Neuron (in vitro differentiated cells): Measurements from ENCODE around the gene TP73.

Source experiments
- H2AFZ ChIP-seq: one replicate; pipeline ENCODE4 v1.6.1; 2013; ENCODE audit warnings: low read depth, mild to moderate bottlenecking, inconsistent platforms, low read length, moderate library complexity
- H3K27me3 ChIP-seq: one replicate; pipeline ENCODE4 v1.6.1; 2013; ENCODE audit warnings: low read length; ENCODE audit not compliant: insufficient read depth
- H3K36me3 ChIP-seq: one replicate; pipeline ENCODE4 v1.6.1; 2013; ENCODE audit warnings: low read length; ENCODE audit not compliant: insufficient read depth
- H3K4me1 ChIP-seq: one replicate; pipeline ENCODE4 v1.6.1; 2013; ENCODE audit warnings: low read length; ENCODE audit not compliant: insufficient read depth
- H3K4me3 ChIP-seq: 2 replicates; pipeline ENCODE4 v1.5.1; 2013; ENCODE audit warnings: mild to moderate bottlenecking, low read length, moderate library complexity
- H3K9me3 ChIP-seq: one replicate; pipeline ENCODE4 v1.6.1; 2013; ENCODE audit warnings: low read length

Gene TP73

DNA sequence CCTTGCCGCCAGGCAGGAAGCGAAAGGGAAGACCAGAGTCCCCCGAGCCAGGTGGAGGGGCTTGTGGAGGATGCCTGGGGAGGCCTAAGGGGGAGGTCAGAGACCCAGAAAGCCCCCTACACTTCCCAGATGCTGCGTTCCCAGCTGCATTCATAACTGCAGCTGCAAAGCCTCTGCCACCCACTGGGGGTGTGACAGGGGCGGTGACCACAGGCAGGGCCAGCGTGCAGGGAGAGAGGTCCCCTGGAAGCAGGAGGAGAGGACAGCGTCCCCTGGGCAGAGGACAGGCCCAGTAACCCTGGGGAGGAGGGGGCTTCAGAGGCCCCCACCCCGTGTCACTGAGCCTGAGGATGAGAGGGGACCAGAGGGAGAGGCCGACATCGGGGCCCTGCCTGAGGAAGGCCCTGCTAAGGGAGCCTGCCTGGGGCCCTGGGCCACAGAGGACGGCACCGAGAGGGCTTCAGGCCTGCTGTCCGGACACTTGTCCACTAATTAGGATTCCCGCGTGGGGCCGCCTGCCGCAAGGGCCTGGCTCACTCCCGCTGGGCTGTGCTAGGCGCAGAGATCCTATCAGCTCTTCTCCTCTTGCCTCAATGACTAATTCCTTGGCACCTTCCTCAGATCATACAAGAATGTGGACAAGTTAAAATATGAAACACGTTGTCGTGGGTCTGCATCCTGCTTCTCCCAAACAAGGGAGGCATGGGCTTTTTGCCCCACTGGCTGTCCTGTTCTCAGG, 50.8 kb downstream of the TP73 start:
- Histone ChIP-seq H2AFZ (no peak overlapping the region), H3K4me3 (no peak overlapping the region), H3K36me3 (no peaks in the 10 kb centered on the region), H3K4me1 (peaks cover 10% of the 10 kb centered on the region), H3K27me3 (peaks cover 56% of the 10 kb centered on the region), H3K9me3 (no peaks in the 10 kb centered on the region)

DNA sequence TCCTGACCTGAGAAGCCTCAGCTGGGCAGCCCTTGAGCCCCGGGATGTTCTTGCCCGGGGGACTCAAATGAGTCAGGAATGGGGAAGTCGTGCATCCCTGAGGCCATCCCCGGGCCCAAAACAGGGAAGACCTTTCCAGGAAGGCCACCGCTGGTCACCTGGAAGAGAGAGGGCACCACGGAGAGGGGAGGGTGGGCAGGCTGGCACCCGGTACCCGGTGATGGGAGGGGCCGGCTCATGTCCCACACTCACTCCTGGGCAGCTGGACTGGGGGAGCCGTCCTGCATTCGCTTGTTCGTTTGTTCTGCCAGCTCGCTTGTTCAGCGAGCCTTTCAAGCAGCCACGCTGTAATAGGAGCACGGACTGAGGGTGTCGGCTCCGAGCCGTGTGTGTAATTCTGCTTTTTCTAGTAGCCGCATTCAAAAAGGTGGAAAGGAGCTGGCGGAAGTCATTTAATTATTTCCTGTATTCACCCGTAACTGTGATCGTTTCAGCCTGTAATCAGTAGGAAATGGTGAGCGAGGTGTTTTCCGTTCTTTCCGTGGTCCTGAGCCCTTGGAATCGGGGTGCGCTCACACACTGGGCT, 51.6 kb downstream of the TP73 start:
- Histone ChIP-seq H3K4me3 (no peak overlapping the region), H3K36me3 (no peaks in the 10 kb centered on the region), H2AFZ (no peak overlapping the region), H3K9me3 (no peaks in the 10 kb centered on the region), H3K4me1 (peaks cover 10% of the 10 kb centered on the region), H3K27me3 (peaks cover 57% of the 10 kb centered on the region)

DNA sequence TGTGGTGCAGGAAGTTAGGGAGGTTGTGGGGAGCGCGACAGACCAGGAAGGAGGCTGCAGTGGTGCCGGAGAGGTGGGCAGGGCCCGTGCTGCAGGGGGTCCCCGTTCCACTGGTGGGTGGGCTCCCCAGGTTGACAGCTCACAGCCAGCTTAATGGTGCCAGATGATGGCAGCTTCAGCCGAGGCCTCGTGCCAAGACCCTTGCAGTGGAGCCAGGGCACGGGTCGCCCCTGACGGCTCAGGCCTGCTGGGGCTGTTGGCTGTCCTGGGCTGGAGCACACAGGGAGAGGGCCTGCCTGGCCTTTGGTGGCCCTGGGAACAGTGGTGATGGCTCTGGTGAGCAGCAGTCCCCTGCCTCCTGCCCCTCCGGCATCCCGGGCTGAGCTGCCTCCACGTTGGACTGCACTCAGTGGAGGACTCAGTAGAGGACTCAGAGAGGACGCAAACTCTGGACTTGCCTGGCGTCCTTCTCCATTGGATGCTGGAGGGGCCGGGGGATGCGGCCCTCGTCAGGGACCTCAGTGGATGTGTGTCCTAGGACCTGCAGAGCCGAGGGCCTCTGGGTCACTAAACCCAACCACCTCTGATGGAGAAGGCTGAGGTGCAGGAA, 53.1 kb downstream of the TP73 start:
- H3K36me3 ChIP-seq, result no peaks in the 10 kb centered on the region
- H3K9me3 ChIP-seq, result no peaks in the 10 kb centered on the region
- no peak overlapping the region for H2AFZ ChIP-seq
- H3K27me3 ChIP-seq, result peaks cover 56% of the 10 kb centered on the region
- H3K4me3 ChIP-seq, result no peak overlapping the region
- H3K4me1 ChIP-seq, result peaks cover 10% of the 10 kb centered on the region

DNA sequence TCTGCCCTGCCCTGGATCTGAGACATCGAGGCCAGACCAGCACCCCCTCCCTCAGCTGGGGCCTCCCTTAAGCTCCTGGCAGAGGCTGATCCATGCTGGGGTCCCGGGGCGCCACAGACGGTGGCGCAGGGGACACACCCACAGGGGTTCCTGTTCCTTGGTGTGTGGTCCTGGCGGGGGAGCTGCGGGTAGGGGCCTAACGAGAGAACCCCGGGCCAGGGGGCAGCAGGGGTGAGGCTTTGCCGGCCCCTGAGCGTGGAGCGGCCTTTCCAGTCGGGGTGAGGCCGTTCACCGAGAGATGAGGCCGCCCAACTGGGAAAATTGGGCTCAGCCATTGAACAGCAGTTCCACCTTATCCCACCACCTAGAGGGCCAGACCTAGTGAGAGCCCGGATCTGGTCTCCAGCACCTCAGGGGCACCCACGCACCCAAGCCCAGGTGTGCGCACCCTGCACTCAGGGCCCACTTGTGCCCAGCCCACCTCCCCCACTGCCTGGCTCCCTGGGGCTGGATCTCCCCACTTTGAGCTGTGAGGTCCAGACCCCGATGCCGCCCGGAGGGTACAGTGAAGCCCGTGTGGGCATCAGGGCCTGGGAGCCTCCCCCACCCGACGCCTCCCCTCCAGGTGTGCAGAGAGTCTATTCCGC, 54.5 kb downstream of the TP73 start:
- no peak overlapping the region for H2AFZ ChIP-seq
- no peak overlapping the region for H3K4me3 ChIP-seq
- H3K9me3 ChIP-seq, result no peaks in the 10 kb centered on the region
- H3K27me3 ChIP-seq, result peaks cover 66% of the 10 kb centered on the region
- peaks cover 10% of the 10 kb centered on the region for H3K4me1 ChIP-seq
- H3K36me3 ChIP-seq, result no peaks in the 10 kb centered on the region

DNA sequence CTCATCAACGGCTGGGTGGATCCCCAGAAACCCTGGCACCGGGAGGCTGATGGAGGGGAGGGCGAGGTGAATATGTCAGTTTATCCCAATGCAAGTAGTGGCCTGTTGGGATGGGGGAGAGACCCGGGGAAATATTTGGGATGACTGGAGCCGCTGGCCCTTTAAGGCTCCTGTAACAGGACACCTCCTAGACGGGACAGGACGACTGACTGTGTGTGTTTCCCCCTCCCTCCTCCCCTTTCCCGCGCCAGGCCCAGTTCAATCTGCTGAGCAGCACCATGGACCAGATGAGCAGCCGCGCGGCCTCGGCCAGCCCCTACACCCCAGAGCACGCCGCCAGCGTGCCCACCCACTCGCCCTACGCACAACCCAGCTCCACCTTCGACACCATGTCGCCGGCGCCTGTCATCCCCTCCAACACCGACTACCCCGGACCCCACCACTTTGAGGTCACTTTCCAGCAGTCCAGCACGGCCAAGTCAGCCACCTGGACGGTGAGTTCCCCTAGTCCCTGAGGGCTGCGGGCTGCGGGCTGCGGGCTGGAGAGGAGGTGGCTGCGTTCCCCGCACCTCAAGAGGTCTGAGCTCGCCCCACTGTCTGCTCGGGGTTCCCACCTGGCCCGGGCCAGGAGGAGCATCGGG, 55.1 kb downstream of the TP73 start:
- no peaks in the 10 kb centered on the region for H3K36me3 ChIP-seq
- H3K9me3 ChIP-seq, result no peaks in the 10 kb centered on the region
- no peak overlapping the region for H2AFZ ChIP-seq
- no peak overlapping the region for H3K4me3 ChIP-seq
- peaks cover 72% of the 10 kb centered on the region for H3K27me3 ChIP-seq
- peaks cover 10% of the 10 kb centered on the region for H3K4me1 ChIP-seq

DNA sequence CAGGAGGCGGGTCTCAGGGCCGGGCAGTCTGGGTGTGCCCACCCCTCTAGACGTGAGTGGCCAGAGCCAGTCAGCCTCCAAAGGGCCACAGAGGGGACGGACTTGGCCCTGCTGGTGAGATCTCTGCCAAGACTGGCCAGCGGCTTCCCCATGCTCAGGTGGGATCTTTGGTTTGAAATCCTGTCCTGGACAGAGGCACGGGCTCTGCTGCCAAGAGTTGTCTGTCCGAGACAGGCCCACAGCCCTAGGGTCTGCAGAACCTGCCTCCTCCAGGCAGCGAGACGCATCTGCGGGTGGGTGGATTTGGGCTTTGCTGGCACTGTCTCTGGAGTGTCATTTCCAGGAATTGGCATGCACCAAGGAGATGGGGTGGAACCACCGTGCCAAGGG, 55.6 kb downstream of the TP73 start:
- H3K4me3 ChIP-seq, result no peak overlapping the region
- H2AFZ ChIP-seq, result no peak overlapping the region
- peaks cover 7% of the 10 kb centered on the region for H3K4me1 ChIP-seq
- H3K27me3 ChIP-seq, result peaks cover 75% of the 10 kb centered on the region
- no peaks in the 10 kb centered on the region for H3K36me3 ChIP-seq
- H3K9me3 ChIP-seq, result no peaks in the 10 kb centered on the region

DNA sequence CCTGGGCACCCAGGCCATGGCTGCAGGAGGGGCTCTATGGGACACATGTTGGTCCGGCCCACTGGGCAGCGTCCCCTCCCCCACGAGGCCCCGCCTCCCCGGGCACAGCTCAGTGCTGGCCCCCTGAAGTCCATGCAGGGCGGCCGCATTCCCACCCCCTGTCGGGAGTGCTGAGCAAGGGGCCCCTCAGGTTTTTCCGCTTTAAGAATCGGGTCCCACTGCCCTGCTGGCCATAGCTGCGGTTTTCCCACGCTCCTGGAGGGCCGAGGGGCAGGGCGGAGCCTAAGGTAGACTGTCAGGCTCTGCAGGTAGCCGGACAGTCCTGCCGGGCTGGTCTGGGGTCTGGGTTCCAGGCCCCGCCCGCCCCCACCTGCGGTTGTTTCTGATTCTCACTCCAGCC, 56.5 kb downstream of the TP73 start:
- no peak overlapping the region for H3K4me3 ChIP-seq
- no peaks in the 10 kb centered on the region for H3K4me1 ChIP-seq
- no peaks in the 10 kb centered on the region for H3K36me3 ChIP-seq
- no peaks in the 10 kb centered on the region for H3K9me3 ChIP-seq
- no peak overlapping the region for H2AFZ ChIP-seq
- H3K27me3 ChIP-seq, result peaks cover 75% of the 10 kb centered on the region

DNA sequence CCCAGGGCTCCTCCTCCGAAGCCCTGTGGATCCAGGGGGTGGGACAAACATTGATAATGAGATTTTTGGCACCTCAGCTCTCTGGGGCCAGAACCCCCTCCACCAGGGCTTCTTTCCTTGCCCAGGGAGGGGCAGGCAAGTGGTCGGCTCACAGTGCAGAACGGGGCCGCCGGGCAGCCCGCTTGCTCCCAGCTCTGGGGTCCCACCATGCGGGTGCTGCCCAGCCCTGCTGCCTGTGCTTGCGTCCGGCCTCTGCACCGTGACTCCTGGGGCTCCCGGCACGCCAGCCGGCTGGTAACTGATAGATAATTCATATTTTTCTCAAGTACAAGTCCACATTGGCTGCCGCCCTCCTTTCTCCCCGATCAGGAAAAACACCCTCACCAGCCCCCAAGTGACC, 57.9 kb downstream of the TP73 start:
- no peak overlapping the region for H3K4me3 ChIP-seq
- no peak overlapping the region for H2AFZ ChIP-seq
- peaks cover 81% of the 10 kb centered on the region for H3K27me3 ChIP-seq
- no peaks in the 10 kb centered on the region for H3K9me3 ChIP-seq
- H3K36me3 ChIP-seq, result no peaks in the 10 kb centered on the region
- H3K4me1 ChIP-seq, result no peaks in the 10 kb centered on the region

DNA sequence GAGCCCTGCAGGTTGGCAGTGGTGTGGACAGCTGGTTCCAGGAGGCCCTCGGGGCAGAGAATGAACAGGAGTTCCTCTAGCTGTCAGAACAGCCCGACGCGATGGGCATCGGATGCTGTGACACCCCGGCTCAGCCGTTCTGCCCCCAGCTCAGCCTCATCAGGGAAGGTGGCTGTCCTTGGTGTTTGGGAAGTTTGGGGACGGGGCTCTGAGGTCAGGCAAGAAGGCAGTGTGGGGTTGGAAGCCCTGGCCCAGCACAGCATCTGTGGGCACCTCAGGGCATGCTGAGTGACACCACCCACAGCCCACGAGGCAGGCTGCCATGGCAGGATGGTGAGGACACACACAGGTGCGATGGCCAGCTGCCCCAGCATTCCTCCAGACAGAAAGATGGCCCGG, 59.1 kb downstream of the TP73 start:
- no peak overlapping the region for H3K4me3 ChIP-seq
- H3K36me3 ChIP-seq, result no peaks in the 10 kb centered on the region
- H3K9me3 ChIP-seq, result no peaks in the 10 kb centered on the region
- H2AFZ ChIP-seq, result no peak overlapping the region
- peaks cover 90% of the 10 kb centered on the region for H3K27me3 ChIP-seq
- H3K4me1 ChIP-seq, result no peaks in the 10 kb centered on the region

DNA sequence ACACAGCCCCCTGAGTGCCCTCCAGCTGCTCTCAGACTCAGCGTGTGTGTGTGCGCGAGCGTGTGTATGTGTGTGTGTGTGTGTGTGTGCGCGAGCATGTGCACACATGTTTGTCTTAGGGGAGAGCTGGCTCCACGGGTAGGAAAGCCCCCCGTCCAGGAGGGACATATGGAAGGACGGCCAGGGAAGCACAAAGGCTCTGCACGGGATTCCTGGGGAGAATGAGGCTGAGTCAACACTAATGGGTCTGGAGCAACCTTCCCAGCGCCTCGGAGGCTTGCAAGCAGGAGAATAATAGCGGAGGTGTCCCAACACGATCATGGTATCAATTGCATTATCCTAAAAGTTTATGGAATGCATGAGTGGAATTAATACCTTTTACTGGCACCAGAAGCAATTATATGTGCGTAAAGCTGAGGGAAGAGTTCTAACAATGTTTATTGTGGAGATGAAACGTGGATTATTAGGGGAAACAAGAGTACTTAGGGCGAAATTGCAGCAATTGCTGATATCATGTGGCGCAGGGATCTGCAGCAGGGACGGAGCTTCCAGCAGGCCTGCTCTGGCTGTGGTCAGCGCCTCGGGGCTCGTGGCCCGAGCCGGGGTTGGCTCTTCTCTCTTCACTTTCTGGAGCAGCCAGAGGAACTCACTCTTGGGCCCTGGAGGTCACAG, 59.6 kb downstream of the TP73 start:
- H3K9me3 ChIP-seq, result no peaks in the 10 kb centered on the region
- no peak overlapping the region for H3K4me3 ChIP-seq
- no peaks in the 10 kb centered on the region for H3K36me3 ChIP-seq
- H3K4me1 ChIP-seq, result no peaks in the 10 kb centered on the region
- H3K27me3 ChIP-seq, result peaks cover 88% of the 10 kb centered on the region
- H2AFZ ChIP-seq, result no peak overlapping the region

DNA sequence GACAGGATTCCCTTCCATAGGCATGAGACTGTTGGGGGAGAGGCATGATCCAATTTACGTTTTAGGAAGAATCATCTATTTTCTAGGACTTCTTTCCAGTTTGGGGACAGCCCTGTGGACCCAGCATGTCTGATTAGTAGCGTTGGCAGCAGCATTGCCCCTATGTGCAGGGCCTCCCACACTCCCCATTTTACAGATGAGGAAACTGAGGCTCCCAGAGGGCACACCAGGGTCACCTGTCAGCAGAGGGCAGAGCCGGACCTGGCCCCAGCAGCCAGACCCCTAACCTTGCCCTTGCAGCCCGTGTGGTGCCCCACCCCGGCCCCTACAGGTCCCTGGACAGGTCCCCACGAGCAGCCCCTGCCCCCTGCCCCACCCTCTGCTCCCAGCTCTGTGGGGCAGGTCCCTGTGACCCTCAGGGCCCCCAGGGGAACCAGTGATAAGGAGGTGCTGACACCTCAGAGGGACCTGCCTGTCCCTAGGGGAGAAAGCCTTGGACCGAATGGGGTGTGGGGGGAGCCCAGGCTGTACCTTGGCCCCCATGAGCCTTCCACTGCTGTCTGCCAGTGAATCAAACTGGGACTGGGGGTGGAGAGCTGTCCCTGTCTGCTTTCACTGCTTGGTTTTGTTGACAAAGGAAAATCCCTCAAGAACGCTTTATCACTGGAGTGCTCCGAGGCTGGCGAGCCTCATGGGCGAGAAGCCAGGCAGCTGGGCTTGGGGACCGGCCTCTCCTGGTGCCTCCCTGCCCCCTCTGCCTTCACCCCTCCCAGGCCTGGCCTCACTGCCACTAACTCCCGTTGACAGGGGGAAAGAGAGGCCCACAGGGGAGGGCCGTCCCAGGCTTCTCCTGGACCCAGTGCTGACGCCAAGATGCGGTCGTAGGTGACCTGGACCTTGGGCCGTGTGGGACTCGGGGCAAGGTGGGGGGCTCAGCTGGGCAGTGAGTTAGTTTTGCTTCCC, 60.5 kb downstream of the TP73 start:
- Histone ChIP-seq H3K4me3 (no peak overlapping the region), H2AFZ (no peak overlapping the region), H3K4me1 (peaks cover 7% of the 10 kb centered on the region), H3K27me3 (peaks cover 85% of the 10 kb centered on the region), H3K9me3 (no peaks in the 10 kb centered on the region), H3K36me3 (no peaks in the 10 kb centered on the region)

DNA sequence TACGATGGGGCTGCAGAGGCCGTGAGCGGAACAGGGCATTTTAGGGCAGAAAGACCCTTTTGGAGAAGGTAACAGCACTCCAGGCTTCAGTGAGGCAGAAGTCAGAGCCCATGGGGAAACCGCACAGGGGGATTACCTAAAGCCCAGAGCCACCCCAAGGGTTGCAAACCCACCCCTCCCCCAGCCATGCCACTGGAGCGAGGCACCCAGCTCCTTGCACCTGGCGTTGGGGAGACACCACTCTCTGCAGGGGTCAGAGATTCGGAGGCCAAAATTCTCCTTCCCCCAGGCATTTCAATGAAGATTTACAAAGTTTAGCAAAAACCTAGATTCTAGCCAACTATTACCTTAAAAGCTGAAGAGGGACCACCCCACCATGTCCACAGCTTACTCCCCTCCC, 61.5 kb downstream of the TP73 start:
- H2AFZ ChIP-seq, result no peak overlapping the region
- peaks cover 9% of the 10 kb centered on the region for H3K4me1 ChIP-seq
- peaks cover 81% of the 10 kb centered on the region for H3K27me3 ChIP-seq
- no peak overlapping the region for H3K4me3 ChIP-seq
- no peaks in the 10 kb centered on the region for H3K36me3 ChIP-seq
- H3K9me3 ChIP-seq, result no peaks in the 10 kb centered on the region
